CD4-positive, alpha-beta T cell treated with Interleukin-1 beta for 1 hour (primary cell): ENCODE data around the gene TCHP.
A peak's percentile ranks its signal among the peaks of the same experiment; 100 is the strongest.

Experiments
- DNase-seq, 2 donors: peaks; one replicate each; pipeline ENCODE4 v3.0.0-alpha.2; 2020 to 2022

TCHP gene

DNA sequence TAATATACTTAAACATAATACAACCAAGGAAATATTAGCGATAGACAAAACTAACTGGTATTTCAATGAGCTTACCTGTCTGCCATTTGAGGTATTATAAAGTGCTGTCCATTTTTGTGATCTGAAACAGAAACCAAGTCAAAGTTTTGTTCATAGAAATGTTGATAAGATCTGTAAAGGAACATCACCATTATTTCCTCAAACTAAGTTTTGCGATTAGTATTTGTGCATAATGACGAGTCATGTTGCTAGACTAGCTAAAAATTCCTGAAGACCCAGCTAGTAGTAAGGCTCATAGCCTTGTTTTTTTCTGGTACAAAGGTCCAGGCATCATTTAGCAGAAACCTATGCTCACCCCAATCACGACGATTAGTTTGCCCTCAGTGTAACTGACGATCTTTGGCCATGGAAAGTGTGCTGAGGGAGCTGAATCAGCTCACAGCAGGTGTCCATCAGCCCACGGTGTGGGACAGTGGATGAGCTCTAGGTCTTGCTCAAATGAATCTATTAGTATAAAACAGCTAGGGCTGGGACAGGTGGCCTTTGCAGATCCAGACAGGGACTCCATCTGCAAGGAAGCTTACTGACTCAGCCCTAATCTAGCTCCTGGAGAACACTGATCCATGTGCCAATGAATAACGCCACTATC lies 67.4 kb downstream of the TCHP start:
- peak in 1 of 2 donors; percentile 22 for DNase-seq
